ENCODE measurements around the gene LGI2. TPM values are rescaled to one million over a fixed set of nuclear protein-coding genes. Genes with fewer than 3 reads are reported as not detected.

LGI2 gene
- total and polyA plus RNA-seq, 4 donors: 0.05 to 0.19 (median 0.08) TPM; not detected in 1

GRCh38 chr4:24963277-24963676 lies 67.5 kb downstream of the LGI2 start:
- H3K27me3 ChIP-seq (ENCODE audit: control insufficient read depth in 4 of 4, insufficient read depth in 4 of 4, low read length in 3 of 4): no peaks in the 10 kb centered on the region
- TF ChIP-seq GABPA (IDR thresholded peaks at IDR 0.05 in 1 of 2, conservative IDR thresholded peaks at IDR 0.05 in 1 of 2): no peak
- TF ChIP-seq SP1 (IDR thresholded peaks at IDR 0.05): no peak
- TF ChIP-seq FOXA1 (IDR thresholded peaks at IDR 0.05): no peak
- no peak for TF ChIP-seq TAF1 (conservative IDR thresholded peaks at IDR 0.05)
- TF ChIP-seq RXRA (IDR thresholded peaks at IDR 0.05): no peak
- TF ChIP-seq EGR1 (IDR thresholded peaks at IDR 0.05; ENCODE audit: low read depth in 2 of 2): no peak
- H3K9me3 ChIP-seq (ENCODE audit: control insufficient read depth in 4 of 4, low read length in 3 of 4): peaks cover 0 to 2% (median 0%) of the 10 kb centered on the region in 4 donors
- peak; percentile 20 for DNase-seq (ENCODE audit: low spot score)
- no peak overlapping the region for H3K4me3 ChIP-seq (ENCODE audit: low read depth in 1 of 3, low read length in 3 of 3)
- no peak overlapping the region for H3K27ac ChIP-seq (ENCODE audit: low read depth in 1 of 2, low read length in 2 of 2)
- WGBS: 54% methylated on average over 2 of the region's 2 CpGs
- no peaks in the 10 kb centered on the region for H3K36me3 ChIP-seq (ENCODE audit: control insufficient read depth in 4 of 4, insufficient read depth in 3 of 4, low read depth in 1 of 4, low read length in 3 of 4)
- no peaks in the 10 kb centered on the region for H3K4me1 ChIP-seq (ENCODE audit: control insufficient read depth in 4 of 4, insufficient read depth in 4 of 4, low read length in 3 of 4)
- H3K9ac ChIP-seq (ENCODE audit: low read depth in 1 of 2, low read length in 2 of 2): no peak overlapping the region

- TF ChIP-seq CTCF (IDR thresholded peaks at IDR 0.05; ENCODE audit: low read depth, low read length, missing input control): no peak
- TF ChIP-seq HNF4G (IDR thresholded peaks at IDR 0.05): no peak
- TF ChIP-seq JUND (IDR thresholded peaks at IDR 0.05): no peak
- TF ChIP-seq YY1 (IDR thresholded peaks at IDR 0.05): no peak
- TF ChIP-seq REST (IDR thresholded peaks at IDR 0.05): no peak
- TF ChIP-seq MAX (IDR thresholded peaks at IDR 0.05): no peak
- TF ChIP-seq TAF1 (conservative IDR thresholded peaks at IDR 0.05): no peak
- TF ChIP-seq NR2F2 (IDR thresholded peaks at IDR 0.05): no peak
- TF ChIP-seq HNF4A (conservative IDR thresholded peaks at IDR 0.05): no peak
- no peak for TF ChIP-seq ATF3 (IDR thresholded peaks at IDR 0.05)
- TF ChIP-seq RAD21 (IDR thresholded peaks at IDR 0.05): no peak
- no peak for TF ChIP-seq EGR1 (IDR thresholded peaks at IDR 0.05; ENCODE audit: low read depth in 2 of 2)
- TF ChIP-seq FOXA2 (IDR thresholded peaks at IDR 0.05): no peak
- no peak for TF ChIP-seq FOXA1 (IDR thresholded peaks at IDR 0.05)
- TF ChIP-seq ZBTB33 (IDR thresholded peaks at IDR 0.05): no peak
- TF ChIP-seq RXRA (IDR thresholded peaks at IDR 0.05): no peak
- Histone ChIP-seq H3K9ac (ENCODE audit: low read depth in 1 of 2, low read length in 2 of 2) (no peak overlapping the region), H3K4me1 (ENCODE audit: control insufficient read depth in 4 of 4, insufficient read depth in 4 of 4, low read length in 3 of 4) (no peaks in the 10 kb centered on the region), H3K27ac (ENCODE audit: low read depth in 1 of 2, low read length in 2 of 2) (no peak overlapping the region), H3K4me3 (ENCODE audit: low read depth in 1 of 3, low read length in 3 of 3) (no peak overlapping the region), H3K27me3 (ENCODE audit: control insufficient read depth in 4 of 4, insufficient read depth in 4 of 4, low read length in 3 of 4) (no peaks in the 10 kb centered on the region), H3K9me3 (ENCODE audit: control insufficient read depth in 4 of 4, low read length in 3 of 4) (peaks cover 0 to 4% (median 3%) of the 10 kb centered on the region in 4 donors), H3K36me3 (ENCODE audit: control insufficient read depth in 4 of 4, insufficient read depth in 3 of 4, low read depth in 1 of 4, low read length in 3 of 4) (no peaks in the 10 kb centered on the region)
- no peak for DNase-seq (ENCODE audit: low spot score)
- WGBS: 83% methylated on average over 2 of the region's 2 CpGs
Measured at GRCh38 chr4:24957886-24958285, 72.9 kb downstream of the LGI2 start.
